Tibial artery (tissue), 4 donors: Measurements from ENCODE around the gene FAM53B.

Experiments
- DNase-seq, 2 donors: peaks; one replicate each; pipeline ENCODE4 v3.0.0-alpha.2; 2019
- H3K27ac ChIP-seq, 2 donors: fragments of 200-600 bp; sonication (generic) in 1 of 2; 1 replicate in 1 of 2; 2 replicates in 1 of 2; pipeline ENCODE4 v1.5.1; 2018 to 2019; ENCODE audit warnings: mild to moderate bottlenecking in 1 of 2
- H3K27me3 ChIP-seq, 2 donors: fragments of 200-600 bp; sonication (generic) in 1 of 2; one replicate each; pipeline versions ENCODE4 v1.5.1 to v1.6.0; 2016 to 2019
- H3K36me3 ChIP-seq, 3 donors: fragments of 200-600 bp; sonication (generic) in 2 of 3; one replicate each; pipeline ENCODE4 v1.5.1; 2016 to 2019; ENCODE audit warnings: mild to moderate bottlenecking in 2 of 3
- H3K4me1 ChIP-seq, 4 donors: fragments of 200-600 bp; sonication (generic) in 2 of 4; 1 replicate in 3 of 4; 2 replicates in 1 of 4; pipeline ENCODE4 v1.5.1; 2016 to 2019
- H3K4me3 ChIP-seq, 2 donors: fragments of 200-600 bp; sonication (generic) in 1 of 2; 1 replicate in 1 of 2; 2 replicates in 1 of 2; pipeline ENCODE4 v1.5.1; 2018 to 2019; ENCODE audit warnings: mild to moderate bottlenecking in 2 of 2
- H3K9me3 ChIP-seq, 3 donors: fragments of 200-600 bp; sonication (generic) in 1 of 3; one replicate each; pipeline ENCODE4 v1.5.1; 2016 to 2019
- intact Hi-C: fragments of 100-400 bp; cut with DNase I; formaldehyde crosslinking; loops from one replicate; pipeline ENCODE4 v1.15.0; 2023; ENCODE audit warnings: low total_unique reads
- TF ChIP-seq, protein P1 (sequence below), 2 experiments: fragments of 200-600 bp in 1 of 2; fragments of 450-650 bp in 1 of 2; IDR thresholded peaks; one replicate each; pipeline ENCODE4 v1.5.1; 2017 to 2019; ENCODE audit warnings: antibody characterized with exemption in 2 of 2, mild to moderate bottlenecking in 1 of 2, moderate library complexity in 1 of 2

FAM53B gene

DNA sequence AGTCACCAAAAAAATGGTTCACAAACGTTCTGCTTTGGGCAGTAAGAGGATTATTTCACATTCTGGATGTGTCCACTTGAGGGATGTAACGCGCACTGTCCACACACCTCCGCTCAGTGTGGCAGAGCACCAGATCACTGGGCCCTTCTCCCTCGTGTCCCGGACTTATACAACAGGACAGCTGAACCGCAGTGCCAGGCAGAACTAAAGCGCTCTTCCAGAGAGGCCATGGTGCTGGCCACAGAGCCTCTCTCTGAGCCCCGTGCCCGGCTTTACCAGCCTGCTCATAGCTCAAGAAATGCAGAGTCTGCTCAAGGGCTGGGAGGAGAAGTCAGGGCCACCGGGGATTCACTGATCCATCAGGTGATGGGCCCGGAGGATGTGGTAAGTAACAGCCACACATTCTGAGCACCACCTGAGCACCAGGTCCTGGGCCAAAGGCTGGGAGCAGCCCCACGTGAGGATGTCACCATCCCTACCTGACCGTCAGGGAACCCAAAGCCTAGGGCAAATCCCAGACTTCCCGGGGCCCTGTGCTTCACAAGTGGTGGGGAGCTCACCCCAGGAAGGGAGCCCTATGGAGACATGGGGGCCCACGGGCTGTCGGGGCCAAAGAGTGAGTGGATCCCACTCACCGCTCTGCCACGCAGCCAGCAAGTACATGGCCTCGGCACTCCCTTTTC is 74.9 kb downstream of the FAM53B start:
- DNase-seq, result no peak
- Histone ChIP-seq H3K4me3 (no peak overlapping the region), H3K36me3 (no peaks in the 10 kb centered on the region), H3K4me1 (peaks cover 0 to 23% (median 0%) of the 10 kb centered on the region in 4 donors), H3K9me3 (no peaks in the 10 kb centered on the region), H3K27me3 (no peaks in the 10 kb centered on the region), H3K27ac (no peak overlapping the region)
- TF ChIP-seq, protein P1, sequence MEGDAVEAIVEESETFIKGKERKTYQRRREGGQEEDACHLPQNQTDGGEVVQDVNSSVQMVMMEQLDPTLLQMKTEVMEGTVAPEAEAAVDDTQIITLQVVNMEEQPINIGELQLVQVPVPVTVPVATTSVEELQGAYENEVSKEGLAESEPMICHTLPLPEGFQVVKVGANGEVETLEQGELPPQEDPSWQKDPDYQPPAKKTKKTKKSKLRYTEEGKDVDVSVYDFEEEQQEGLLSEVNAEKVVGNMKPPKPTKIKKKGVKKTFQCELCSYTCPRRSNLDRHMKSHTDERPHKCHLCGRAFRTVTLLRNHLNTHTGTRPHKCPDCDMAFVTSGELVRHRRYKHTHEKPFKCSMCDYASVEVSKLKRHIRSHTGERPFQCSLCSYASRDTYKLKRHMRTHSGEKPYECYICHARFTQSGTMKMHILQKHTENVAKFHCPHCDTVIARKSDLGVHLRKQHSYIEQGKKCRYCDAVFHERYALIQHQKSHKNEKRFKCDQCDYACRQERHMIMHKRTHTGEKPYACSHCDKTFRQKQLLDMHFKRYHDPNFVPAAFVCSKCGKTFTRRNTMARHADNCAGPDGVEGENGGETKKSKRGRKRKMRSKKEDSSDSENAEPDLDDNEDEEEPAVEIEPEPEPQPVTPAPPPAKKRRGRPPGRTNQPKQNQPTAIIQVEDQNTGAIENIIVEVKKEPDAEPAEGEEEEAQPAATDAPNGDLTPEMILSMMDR (IDR thresholded peaks at IDR 0.05), result no peak
- intact Hi-C loops, result no loop called here

DNA sequence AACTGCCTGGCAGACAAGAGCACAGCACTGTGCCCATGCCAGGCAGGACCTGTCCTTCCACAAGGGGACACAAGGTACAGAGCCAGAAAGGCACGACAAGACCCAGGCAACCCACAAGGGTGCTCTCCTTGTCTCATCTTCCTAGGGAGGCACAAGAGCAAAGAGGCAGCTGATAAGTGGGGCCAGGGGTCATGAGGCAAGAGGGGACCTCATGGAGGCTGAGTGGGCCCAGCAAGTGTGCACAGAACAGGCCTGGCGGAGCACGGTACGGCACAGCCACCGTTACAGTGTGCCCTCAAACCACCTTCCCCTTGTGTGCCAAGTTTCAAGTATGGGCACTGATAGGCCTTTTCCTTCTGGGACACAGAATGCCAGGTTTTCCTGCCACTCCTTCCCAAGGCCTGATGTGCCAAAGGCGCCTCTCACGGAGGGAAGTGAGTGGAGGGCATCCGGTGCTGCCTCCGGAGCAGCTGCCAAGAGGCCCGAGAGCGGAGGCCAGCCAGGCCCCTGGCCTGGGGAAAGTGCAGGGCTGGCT is 75.6 kb downstream of the FAM53B start:
- DNase-seq, result no peak
- peaks cover 0 to 23% (median 0%) of the 10 kb centered on the region in 4 donors for H3K4me1 ChIP-seq
- TF ChIP-seq, protein P1 (IDR thresholded peaks at IDR 0.05), result no peak
- no peaks in the 10 kb centered on the region for H3K36me3 ChIP-seq
- H3K4me3 ChIP-seq, result no peak overlapping the region
- H3K27me3 ChIP-seq, result no peaks in the 10 kb centered on the region
- intact Hi-C loops, result no loop called here
- no peaks in the 10 kb centered on the region for H3K9me3 ChIP-seq
- H3K27ac ChIP-seq, result no peak overlapping the region

DNA sequence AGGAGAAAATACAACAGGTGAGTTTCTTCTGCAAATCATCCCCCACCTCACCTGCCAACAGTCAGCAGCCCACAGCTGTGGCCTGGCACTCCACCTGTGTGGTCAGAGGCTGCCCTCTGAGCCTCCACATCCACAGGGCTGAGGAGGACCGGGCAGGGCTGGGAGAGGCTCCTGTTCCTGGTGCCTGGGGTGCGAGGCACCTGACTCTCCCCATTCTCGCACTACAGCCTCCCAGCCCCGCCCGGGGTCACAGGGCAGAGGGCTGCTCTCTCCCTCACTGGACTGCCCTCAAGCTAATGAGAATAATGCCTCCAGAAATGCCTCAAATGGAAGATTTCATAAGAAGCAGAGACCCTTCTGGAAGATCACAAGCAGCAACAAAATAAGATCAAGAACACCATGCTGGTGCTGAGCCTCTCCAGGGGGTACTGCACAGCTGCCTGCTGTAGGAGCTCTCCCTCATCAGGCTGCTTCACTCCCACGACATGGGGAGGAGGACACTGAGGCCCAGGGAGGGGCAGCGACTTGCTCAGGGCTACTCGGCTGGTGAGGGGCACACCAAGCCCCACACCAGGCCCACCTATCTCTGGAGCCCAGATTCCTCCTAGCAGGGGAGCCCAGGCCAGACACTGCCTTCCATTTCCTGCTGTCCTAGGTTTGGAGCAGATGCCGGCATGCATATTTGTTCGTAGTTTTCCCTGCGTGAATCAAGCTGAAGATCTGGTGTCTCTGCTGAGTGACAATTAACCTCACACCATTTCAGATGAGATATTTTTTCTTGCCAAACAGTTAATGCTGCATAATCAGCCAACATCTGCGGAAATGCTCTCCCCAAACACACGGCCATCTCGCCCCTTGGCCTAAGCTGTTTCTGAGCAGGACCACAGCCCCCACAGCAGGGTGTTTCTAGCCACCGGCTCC is 76.5 kb downstream of the FAM53B start:
- no peak overlapping the region for H3K27ac ChIP-seq
- H3K9me3 ChIP-seq, result no peaks in the 10 kb centered on the region
- H3K4me3 ChIP-seq, result no peak overlapping the region
- intact Hi-C loops, result no loop called here
- peaks cover 0 to 23% (median 0%) of the 10 kb centered on the region in 4 donors for H3K4me1 ChIP-seq
- TF ChIP-seq, protein P1 (IDR thresholded peaks at IDR 0.05), result no peak
- no peaks in the 10 kb centered on the region for H3K36me3 ChIP-seq
- DNase-seq, result no peak
- H3K27me3 ChIP-seq, result no peaks in the 10 kb centered on the region

DNA sequence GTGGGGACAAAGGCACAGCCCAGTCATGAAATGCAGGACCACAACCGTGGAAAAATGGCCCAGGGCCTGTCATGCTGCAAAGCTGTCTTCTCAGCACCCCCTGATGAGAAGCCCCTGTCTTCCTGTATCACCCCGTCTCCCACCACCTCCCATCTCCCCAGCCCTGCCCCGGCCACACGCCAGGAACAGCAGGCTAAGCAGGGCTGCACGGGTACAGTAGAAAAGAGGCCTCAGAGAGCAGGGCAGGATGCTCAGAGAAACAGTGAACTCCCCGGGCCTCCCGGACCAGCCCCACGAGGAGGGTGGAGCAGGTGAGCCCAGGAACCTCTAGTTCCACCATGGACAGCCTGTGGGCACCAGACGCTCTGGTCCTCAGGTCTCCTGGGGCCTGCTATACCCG is 77.7 kb downstream of the FAM53B start:
- no peaks in the 10 kb centered on the region for H3K9me3 ChIP-seq
- H3K27me3 ChIP-seq, result no peaks in the 10 kb centered on the region
- no peaks in the 10 kb centered on the region for H3K36me3 ChIP-seq
- H3K4me1 ChIP-seq, result peaks cover 0 to 19% (median 0%) of the 10 kb centered on the region in 4 donors
- TF ChIP-seq, protein P1 (IDR thresholded peaks at IDR 0.05), result no peak
- intact Hi-C loops, result no loop called here
- DNase-seq, result no peak
- no peak overlapping the region for H3K4me3 ChIP-seq
- H3K27ac ChIP-seq, result no peak overlapping the region

DNA sequence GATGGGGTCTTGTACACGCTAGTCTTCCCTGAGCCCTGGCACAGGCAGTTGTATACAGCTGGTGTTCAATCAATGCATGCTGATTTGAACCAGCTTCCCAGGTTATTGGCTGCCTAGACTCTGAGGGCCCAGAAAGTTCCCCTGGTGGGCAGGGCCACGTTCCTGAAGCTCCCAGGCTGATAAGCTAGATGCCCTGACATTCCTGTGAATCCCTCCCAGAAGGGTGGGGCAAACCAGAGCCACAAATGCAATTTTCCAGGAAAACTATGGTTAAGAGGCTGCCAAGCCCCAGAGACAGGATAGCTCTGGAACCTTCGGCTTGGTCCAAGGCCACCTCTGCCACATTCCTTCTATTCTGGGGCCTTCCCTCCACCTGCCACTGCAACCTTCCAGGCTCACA is 78.2 kb downstream of the FAM53B start:
- no peak overlapping the region for H3K27ac ChIP-seq
- H3K9me3 ChIP-seq, result no peaks in the 10 kb centered on the region
- TF ChIP-seq, protein P1 (IDR thresholded peaks at IDR 0.05), result no peak
- no peaks in the 10 kb centered on the region for H3K36me3 ChIP-seq
- no peaks in the 10 kb centered on the region for H3K27me3 ChIP-seq
- intact Hi-C loops, result no loop called here
- peaks cover 0 to 19% (median 0%) of the 10 kb centered on the region in 4 donors for H3K4me1 ChIP-seq
- no peak overlapping the region for H3K4me3 ChIP-seq
- DNase-seq, result no peak
